Mesodermal cell (in vitro differentiated cells): Measurements from ENCODE around the gene BACE1-AS.

ENCODE experiments used
- H3K27ac ChIP-seq: 2 replicates; pipeline ENCODE4 v1.7.0; 2013; ENCODE audit warnings: mild to moderate bottlenecking, low read depth, low read length, moderate library complexity; ENCODE audit not compliant: severe bottlenecking
- H3K36me3 ChIP-seq: 2 replicates; pipeline ENCODE4 v1.7.1; 2013; ENCODE audit warnings: mild to moderate bottlenecking, low read length, moderate library complexity; ENCODE audit not compliant: control insufficient read depth, insufficient read depth
- H3K4me1 ChIP-seq: one replicate; pipeline ENCODE4 v1.7.1; 2013; ENCODE audit warnings: mild to moderate bottlenecking, low read length; ENCODE audit not compliant: insufficient read depth, control insufficient read depth, poor library complexity, severe bottlenecking
- H3K4me3 ChIP-seq: 2 replicates; pipeline ENCODE4 v1.7.0; 2013; ENCODE audit warnings: low read length, control low read depth, mild to moderate bottlenecking; ENCODE audit not compliant: insufficient read depth, poor library complexity, severe bottlenecking; ENCODE audit errors: extremely low read depth
- H3K9me3 ChIP-seq: 2 replicates; pipeline ENCODE4 v1.7.1; 2013; ENCODE audit warnings: mild to moderate bottlenecking, low read length, moderate library complexity; ENCODE audit not compliant: control insufficient read depth
- WGBS, 2 experiments: methylation state at CpG; one replicate each; pipeline ENCODE4 v1.1.5; 2013; ENCODE audit warnings: missing lambda C conversion rate in 2 of 2; ENCODE audit not compliant: insufficient coverage in 2 of 2; 5-methylcytosine and 5-hydroxymethylcytosine counted together

The BACE1-AS gene

DNA sequence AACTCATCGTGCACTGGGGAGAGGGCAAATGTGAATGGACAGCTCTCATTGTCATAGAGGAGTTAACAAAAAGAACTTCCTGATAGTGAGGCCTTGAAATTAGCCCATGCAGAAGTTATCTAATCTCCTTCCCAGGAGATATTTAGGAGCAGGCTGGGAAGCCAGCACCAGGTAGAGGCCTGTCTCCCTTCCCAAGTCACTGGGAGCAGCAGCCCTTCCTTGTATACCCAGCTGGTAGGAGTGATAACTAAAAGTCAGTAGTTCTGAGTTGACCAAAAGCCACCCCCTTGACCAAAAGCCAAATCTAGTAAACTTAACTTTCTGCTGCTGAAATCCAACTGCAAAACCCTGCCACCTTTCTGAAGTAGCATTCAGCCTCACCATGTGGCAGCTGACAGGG, 1.4 kb upstream of the BACE1-AS start:
- H3K36me3 ChIP-seq: peaks cover 80% of the 10 kb centered on the region
- H3K4me3 ChIP-seq: no peak overlapping the region
- H3K9me3 ChIP-seq: no peaks in the 10 kb centered on the region
- WGBS, 2 experiments: 100% methylated on average over 1 of the region's 1 CpG
- peaks cover 4% of the 10 kb centered on the region for H3K4me1 ChIP-seq
- no peak overlapping the region for H3K27ac ChIP-seq

DNA sequence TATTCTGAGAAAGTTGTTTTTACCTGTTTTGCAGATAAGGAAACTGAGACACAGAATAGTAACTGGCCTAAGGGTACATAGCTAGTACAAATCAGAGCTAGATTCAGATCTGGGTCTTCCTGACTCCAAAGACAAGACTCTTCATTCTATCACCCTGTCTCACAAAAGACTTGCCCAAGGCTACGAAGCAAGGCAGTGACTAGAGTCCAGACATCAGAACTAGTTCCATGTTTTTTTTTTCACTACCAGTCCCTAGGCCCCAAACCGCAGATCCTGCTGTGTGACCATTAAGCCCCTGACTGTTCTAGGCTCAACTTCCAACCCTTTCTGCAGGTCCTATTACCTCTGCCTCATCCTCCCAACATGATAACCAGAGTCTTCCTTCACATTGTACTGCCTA, 1.5 kb downstream of the BACE1-AS start:
- Histone ChIP-seq H3K4me1 (peaks cover 10% of the 10 kb centered on the region), H3K27ac (no peak overlapping the region), H3K9me3 (no peaks in the 10 kb centered on the region), H3K36me3 (peaks cover 68% of the 10 kb centered on the region), H3K4me3 (no peak overlapping the region)
- WGBS, 2 experiments: 96 to 100% methylated on average over 2 of the region's 2 CpGs

DNA sequence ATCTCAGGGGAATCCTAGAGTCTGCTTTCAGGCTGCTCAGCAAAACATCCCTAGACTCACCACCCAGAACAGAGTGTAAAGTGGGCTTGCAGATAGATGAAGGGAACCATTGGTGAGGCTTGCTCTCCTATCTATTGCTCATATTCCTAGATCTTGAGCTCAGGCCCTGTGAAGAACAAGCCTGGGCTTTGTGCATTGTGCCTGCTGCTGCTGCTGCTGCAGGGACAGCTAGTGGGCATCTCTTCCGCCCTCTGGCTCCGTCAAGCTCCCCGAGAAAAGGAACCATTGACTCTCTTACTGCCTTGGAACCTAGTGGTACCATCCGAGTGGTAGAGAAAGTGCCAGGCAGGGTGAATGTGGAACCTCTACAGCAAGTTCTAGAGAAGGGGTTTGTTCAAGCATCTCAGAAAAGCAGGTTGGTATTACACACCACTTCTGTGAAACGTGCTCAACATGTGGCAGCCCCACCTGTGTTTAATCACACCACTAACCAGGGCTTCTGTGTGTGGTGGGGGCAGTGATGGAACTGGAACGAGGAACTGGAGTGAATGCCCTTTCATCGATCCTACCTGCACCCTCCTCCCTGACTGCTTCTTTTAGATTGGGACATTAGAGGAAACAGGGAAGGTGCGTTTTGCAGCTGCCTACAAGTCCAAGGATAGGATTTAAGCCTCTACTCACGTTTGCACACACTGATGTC, 4.4 kb downstream of the BACE1-AS start:
- 92 to 95% methylated on average over 6 to 7 of the region's 9 CpGs for WGBS, 2 experiments
- Histone ChIP-seq H3K9me3 (no peaks in the 10 kb centered on the region), H3K4me3 (no peak overlapping the region), H3K36me3 (peaks cover 38% of the 10 kb centered on the region), H3K4me1 (peaks cover 24% of the 10 kb centered on the region), H3K27ac (no peak overlapping the region)

DNA sequence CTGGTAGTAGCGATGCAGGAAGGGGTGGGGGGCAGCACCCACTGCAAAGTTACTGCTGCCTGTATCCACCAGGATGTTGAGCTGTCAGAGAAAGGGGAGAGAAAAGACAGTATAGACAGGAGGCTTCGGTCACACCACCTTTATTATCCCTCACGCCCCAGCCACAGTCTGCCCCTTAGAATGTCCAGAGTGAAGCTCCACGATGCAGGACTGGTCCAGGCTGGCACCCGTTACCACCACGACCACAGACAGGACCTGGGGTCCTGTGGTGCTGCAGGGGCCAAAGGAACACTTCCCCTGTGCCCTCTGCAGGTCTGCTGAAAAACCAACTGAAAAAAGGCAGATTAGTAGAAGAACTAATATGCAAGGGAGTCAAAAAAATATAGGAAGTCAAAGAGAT, 5.7 kb downstream of the BACE1-AS start:
- Histone ChIP-seq H3K4me1 (peaks cover 28% of the 10 kb centered on the region), H3K4me3 (no peak overlapping the region), H3K27ac (no peak overlapping the region), H3K36me3 (peaks cover 32% of the 10 kb centered on the region), H3K9me3 (no peaks in the 10 kb centered on the region)
- WGBS, 2 experiments: 91 to 96% methylated on average over 3 to 4 of the region's 6 CpGs

DNA sequence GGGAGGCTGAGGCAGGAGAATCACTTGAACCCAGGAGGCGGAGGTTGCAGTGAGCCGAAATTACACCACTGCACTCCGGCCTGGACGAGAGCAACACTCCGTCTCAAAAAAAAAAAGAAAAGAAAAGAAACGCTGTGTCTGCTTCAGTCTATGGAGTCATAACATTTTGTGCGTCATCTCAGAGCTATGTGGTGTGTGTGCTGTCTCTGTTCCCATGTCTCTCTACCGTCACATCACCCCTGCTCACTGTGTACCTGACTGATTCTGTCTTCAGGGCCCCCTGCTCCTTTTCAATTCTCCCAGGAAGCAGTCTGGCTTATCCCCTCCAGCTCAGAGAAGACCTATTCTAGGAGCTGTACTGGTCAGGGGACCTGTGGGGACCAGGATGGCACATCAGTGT, 7.0 kb downstream of the BACE1-AS start:
- H3K27ac ChIP-seq: no peak overlapping the region

DNA sequence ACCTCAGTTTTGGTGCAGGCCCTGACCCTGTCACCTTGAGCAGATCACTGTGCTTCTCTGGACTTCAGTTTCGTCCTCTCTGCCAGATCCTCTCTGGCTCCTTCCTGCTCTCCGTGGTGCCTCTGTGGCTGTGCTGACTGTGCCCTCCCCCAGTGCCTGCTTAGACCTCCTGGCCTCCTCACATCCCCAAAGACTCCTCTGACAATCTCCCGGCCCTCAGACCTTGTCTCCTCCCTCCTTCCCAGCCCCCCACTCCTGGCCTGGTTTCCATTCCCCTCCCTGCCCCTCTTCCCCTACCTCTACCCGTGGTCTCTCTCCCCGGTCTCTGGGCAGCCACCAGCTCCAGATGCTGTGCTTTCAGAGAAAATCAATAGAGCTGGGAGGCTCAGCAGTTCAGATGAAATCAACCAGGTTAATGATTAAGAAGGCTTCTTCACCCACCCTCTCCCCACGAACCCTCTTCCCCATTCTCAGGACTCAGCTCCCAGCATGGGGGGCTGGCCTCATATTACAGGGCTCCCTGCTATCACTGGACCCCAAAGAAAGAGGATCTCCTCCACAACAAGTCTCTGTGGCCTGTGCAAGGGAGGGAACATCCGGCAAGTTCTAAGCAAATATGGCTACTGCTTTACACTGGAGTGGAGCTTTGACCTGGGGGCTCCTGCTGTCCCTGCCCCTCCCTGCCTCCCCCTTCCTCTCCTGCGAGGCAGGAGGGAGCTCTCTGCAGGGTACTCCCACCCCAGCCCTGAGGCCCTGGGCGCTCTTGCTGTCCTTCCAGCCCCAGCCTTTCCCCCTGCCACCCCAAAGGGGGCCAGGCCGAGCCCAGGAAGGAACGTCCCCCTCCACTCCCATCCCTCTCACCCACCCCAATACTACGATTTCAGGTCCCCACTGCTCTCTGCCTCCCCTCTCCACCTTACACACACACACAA, 8.5 kb downstream of the BACE1-AS start:
- H3K27ac ChIP-seq: peak overlapping the region; percentile 72

More for the DNA sequence above, 7.0 kb downstream of the BACE1-AS start:
- Histone ChIP-seq H3K36me3 (peaks cover 20% of the 10 kb centered on the region), H3K4me1 (peaks cover 28% of the 10 kb centered on the region), H3K9me3 (no peaks in the 10 kb centered on the region), H3K4me3 (no peak overlapping the region)
- WGBS, 2 experiments: 92 to 94% methylated on average over 6 of the region's 8 CpGs

DNA sequence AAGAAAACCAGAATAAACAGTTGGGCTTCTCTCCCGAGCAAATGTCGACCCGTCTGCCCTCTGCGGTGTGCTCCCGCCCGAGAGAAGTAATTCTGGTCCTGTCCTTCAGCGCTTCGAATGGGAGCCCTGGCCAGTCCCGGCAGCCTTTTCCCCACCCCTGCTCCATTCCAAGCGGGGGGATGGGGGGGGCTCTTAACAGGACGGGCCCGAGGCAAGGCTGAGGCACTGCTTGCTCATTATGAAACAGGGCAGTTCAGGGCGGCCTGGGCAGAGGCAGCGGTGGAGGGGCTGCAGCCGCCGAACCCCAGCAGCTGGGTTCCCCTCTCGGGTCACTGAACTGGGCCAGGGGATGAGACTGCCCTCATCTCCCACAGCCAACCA, 9.1 kb downstream of the BACE1-AS start:
- Histone ChIP-seq H3K4me1 (peaks cover 27% of the 10 kb centered on the region), H3K27ac (peak overlapping the region; percentile 72), H3K9me3 (no peaks in the 10 kb centered on the region), H3K36me3 (peaks cover 9% of the 10 kb centered on the region), H3K4me3 (no peak overlapping the region)
- 47 to 54% methylated on average over 13 to 17 of the region's 17 CpGs for WGBS, 2 experiments

More for the DNA sequence above, 8.5 kb downstream of the BACE1-AS start:
- H3K4me1 ChIP-seq: peaks cover 24% of the 10 kb centered on the region
- peaks cover 14% of the 10 kb centered on the region for H3K36me3 ChIP-seq
- WGBS, 2 experiments: 51 to 52% methylated on average over 5 to 8 of the region's 12 CpGs
- no peaks in the 10 kb centered on the region for H3K9me3 ChIP-seq
- no peak overlapping the region for H3K4me3 ChIP-seq

DNA sequence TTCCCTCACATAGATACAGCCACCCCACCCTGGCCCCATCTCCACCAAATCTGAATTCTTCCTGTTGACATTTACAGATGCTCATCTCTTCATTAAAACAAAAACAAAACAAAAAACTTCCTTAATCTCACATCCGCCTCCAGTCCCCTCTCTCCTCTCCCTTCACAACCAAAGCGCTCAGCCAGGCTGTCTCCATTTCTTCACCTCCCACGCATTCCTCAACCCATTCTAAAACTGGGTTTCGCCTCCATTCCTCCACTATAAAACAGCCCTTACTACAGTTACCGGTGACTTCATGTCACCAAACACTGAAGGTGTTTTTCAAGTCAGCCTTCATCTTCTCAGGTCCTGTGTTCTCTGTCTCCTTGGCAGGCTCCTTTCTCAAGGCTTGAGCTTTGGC, 9.6 kb downstream of the BACE1-AS start:
- 86 to 90% methylated on average over 5 of the region's 5 CpGs for WGBS, 2 experiments
- Histone ChIP-seq H3K27ac (peak overlapping the region; percentile 72), H3K36me3 (peaks cover 7% of the 10 kb centered on the region), H3K9me3 (no peaks in the 10 kb centered on the region), H3K4me3 (no peak overlapping the region), H3K4me1 (peaks cover 29% of the 10 kb centered on the region)

DNA sequence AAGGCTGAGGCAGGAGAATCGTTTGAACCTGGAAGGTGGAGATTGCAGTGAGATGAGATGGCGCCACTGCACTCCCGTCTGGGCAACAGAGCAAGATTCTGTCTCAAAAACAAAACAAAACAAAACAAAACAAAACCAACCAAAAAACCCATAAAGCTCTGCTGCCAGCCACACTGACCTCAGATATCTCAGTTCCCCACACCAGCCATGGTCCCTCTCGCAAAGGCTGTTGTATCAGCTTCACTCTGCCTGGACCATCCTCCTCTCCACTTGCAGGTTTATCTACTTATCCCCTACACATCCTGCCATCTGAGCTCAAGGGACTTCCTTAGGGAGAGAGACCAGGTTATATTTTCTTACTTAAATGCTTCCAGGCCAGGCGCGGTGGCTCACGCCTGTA, 11.1 kb downstream of the BACE1-AS start:
- 80 to 94% methylated on average over 6 to 7 of the region's 7 CpGs for WGBS, 2 experiments
- Histone ChIP-seq H3K27ac (no peak overlapping the region), H3K4me1 (peaks cover 23% of the 10 kb centered on the region), H3K36me3 (peaks cover 13% of the 10 kb centered on the region), H3K4me3 (no peak overlapping the region), H3K9me3 (no peaks in the 10 kb centered on the region)

DNA sequence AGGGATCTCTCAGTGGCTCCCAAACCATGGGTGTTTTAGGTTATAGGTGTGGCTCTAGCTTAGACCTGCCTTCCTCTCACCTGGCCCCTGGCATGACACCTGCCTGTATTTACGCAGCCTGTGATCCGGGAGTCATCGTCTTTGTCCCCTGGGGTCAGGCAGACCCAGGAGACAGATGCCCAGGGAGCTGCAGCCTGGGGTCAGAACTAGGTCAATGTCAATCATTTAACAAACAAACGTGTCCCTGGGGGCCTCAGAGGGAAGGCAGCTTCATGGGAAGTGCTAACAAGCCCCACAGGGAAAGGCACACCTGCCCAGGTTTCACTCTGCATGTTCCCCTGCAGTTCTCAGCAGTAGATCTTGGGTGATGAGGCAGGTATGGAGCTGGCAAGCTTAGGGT, 12.0 kb downstream of the BACE1-AS start:
- no peaks in the 10 kb centered on the region for H3K9me3 ChIP-seq
- no peak overlapping the region for H3K4me3 ChIP-seq
- no peak overlapping the region for H3K27ac ChIP-seq
- H3K4me1 ChIP-seq: peaks cover 23% of the 10 kb centered on the region
- peaks cover 13% of the 10 kb centered on the region for H3K36me3 ChIP-seq
- WGBS, 2 experiments: 92 to 97% methylated on average over 3 to 4 of the region's 4 CpGs
